Calu3 (cell line): ENCODE measurements around the gene CCL16. TPM values are rescaled to one million over a fixed set of nuclear protein-coding genes. Genes with fewer than 3 reads are reported as not detected.
"Not testable (repeated sequence)": the region's sequence is repeated elsewhere in the genome, so short reads cannot be mapped to it uniquely, and the experiment has no call there.

ENCODE experiments used
- BruUV-seq: library from RNA; stranded (reverse); fragments of 400-500 nt; replicated peaks from 2 replicates; lab custom pipeline; 2021; lab: Mats Ljungman, UMichigan
- CTCF ChIA-PET: fragments of 300-600 bp; sonication (Branson Sonifier 250); formaldehyde crosslinking; loops from one replicate; lab custom pipeline; 2022; ENCODE audit warnings: antibody characterized with exemption; lab: Charles Lee
- DNase-seq: peaks from one replicate; pipeline ENCODE4 v3.0.0; 2022
- H3K27ac Mint-ChIP-seq: one replicate; pipeline ENCODE4 v1.8.0; 2022; ENCODE audit warnings: mixed read lengths; ENCODE audit not compliant: unreplicated experiment
- H3K27me3 Mint-ChIP-seq: one replicate; pipeline ENCODE4 v1.8.0; 2022; ENCODE audit warnings: mixed read lengths; ENCODE audit not compliant: unreplicated experiment
- H3K36me3 Mint-ChIP-seq: one replicate; pipeline ENCODE4 v1.8.0; 2022; ENCODE audit warnings: mild to moderate bottlenecking, moderate library complexity, mixed read lengths; ENCODE audit not compliant: insufficient read depth, unreplicated experiment
- H3K4me1 Mint-ChIP-seq: one replicate; pipeline ENCODE4 v1.8.0; 2022; ENCODE audit warnings: mild to moderate bottlenecking, low read depth, mixed read lengths; ENCODE audit not compliant: unreplicated experiment
- H3K4me3 Mint-ChIP-seq: one replicate; pipeline ENCODE4 v1.8.0; 2022; ENCODE audit warnings: mild to moderate bottlenecking, low read depth, moderate library complexity, mixed read lengths; ENCODE audit not compliant: unreplicated experiment
- H3K9me3 Mint-ChIP-seq: one replicate; pipeline ENCODE4 v1.8.0; 2022; ENCODE audit warnings: low read depth, mixed read lengths; ENCODE audit not compliant: unreplicated experiment
- CTCF ChIP-seq: fragments of 200-600 bp; IDR thresholded peaks from one replicate; pipeline ENCODE4 v1.8.0; 2022; ENCODE audit warnings: antibody characterized with exemption; ENCODE audit not compliant: unreplicated experiment
- intact Hi-C: fragments of 100-400 bp; cut with micrococcal nuclease; formaldehyde crosslinking; loops from one replicate; pipeline ENCODE4 v1.10.0; 2022; ENCODE audit not compliant: unreplicated experiment
- total RNA-seq: library from RNA; stranded (reverse); gene quantifications from 2 replicates; pipeline ENCODE4 v1.2.3, GENCODE V29; 2022

Gene CCL16
- total RNA-seq, 1 experiment from 2014 or later: not detected

DNA sequence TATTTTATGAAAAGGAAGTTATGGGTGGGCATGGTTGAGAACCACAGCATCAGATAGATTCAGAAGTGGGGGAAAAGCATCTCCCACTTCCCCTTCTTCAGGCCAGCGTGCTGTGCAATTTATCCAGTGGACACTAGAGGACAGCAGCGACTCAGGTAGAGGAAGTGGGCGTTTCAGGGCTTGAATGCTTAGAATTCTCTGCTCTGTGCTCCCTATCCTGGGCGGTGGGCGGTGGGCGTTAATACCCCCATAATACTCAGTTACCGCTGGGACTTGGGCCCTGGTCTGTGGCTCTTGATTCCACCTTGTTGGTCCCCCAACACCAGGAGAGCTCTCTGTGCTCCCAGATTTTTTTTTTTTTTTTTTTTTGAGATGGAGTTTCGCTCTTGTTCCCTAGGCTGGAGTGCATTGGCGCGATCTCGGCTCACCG is 34.1 kb downstream of the CCL16 start:
- no peak overlapping the region for H3K27ac Mint-ChIP-seq
- TF ChIP-seq CTCF: peak; percentile 62
- no peaks in the 10 kb centered on the region for H3K9me3 Mint-ChIP-seq
- BruUV-seq: no TSS peak
- no peak overlapping the region for H3K4me3 Mint-ChIP-seq
- intact Hi-C loops: no loop called here
- H3K27me3 Mint-ChIP-seq: peaks cover 33% of the 10 kb centered on the region
- no peaks in the 10 kb centered on the region for H3K4me1 Mint-ChIP-seq
- H3K36me3 Mint-ChIP-seq: no peaks in the 10 kb centered on the region
- peak; percentile 65 for DNase-seq
- CTCF ChIA-PET: interaction anchor here (0.7 kb wide), 1 partner anchor 184 kb away, joined by 3 read pairs; no protein-coding TSS in a partner anchor

GRCh38 chr17:35944151-35944550 is 37.1 kb downstream of the CCL16 start:
- H3K36me3 Mint-ChIP-seq: no peaks in the 10 kb centered on the region
- no peak overlapping the region for H3K4me3 Mint-ChIP-seq
- peaks cover 21% of the 10 kb centered on the region for H3K27me3 Mint-ChIP-seq
- CTCF ChIA-PET: no interaction called here
- H3K27ac Mint-ChIP-seq: no peak overlapping the region
- no peak for TF ChIP-seq CTCF
- DNase-seq: no peak
- intact Hi-C loops: no loop called here
- no peaks in the 10 kb centered on the region for H3K4me1 Mint-ChIP-seq
- BruUV-seq: no TSS peak
- H3K9me3 Mint-ChIP-seq: no peaks in the 10 kb centered on the region

- no peak within 1 kb of the TSS for H3K4me3 Mint-ChIP-seq
- H3K36me3 Mint-ChIP-seq: no peaks in the 10 kb centered on the region
- H3K4me1 Mint-ChIP-seq: no peaks in the 10 kb centered on the region
- TF ChIP-seq CTCF: no peak
- no peak for DNase-seq
- no peak within 1 kb of the TSS for H3K27ac Mint-ChIP-seq
- no peaks in the 10 kb centered on the region for H3K9me3 Mint-ChIP-seq
- intact Hi-C loops: no loop called here
- BruUV-seq: no TSS peak
- peaks cover 27% of the 10 kb centered on the region for H3K27me3 Mint-ChIP-seq
- CTCF ChIA-PET: no interaction called here
Measured at GRCh38 chr17:35943537-35943936, 37.8 kb downstream of the CCL16 start, which contains the start of gene LYZL6. Gene LYZL6, minus strand, starts transcription at chr17:35943713. Its CDS starts 4,357 bp downstream, at chr17:35939356.

GRCh38 chr17:35942588-35943186 is 38.6 kb downstream of the CCL16 start:
- CTCF ChIA-PET: no interaction called here
- no peak overlapping the region for H3K4me3 Mint-ChIP-seq
- H3K4me1 Mint-ChIP-seq: no peaks in the 10 kb centered on the region
- no peaks in the 10 kb centered on the region for H3K36me3 Mint-ChIP-seq
- no peaks in the 10 kb centered on the region for H3K9me3 Mint-ChIP-seq
- BruUV-seq: no TSS peak
- intact Hi-C loops: no loop called here
- TF ChIP-seq CTCF: no peak
- peaks cover 36% of the 10 kb centered on the region for H3K27me3 Mint-ChIP-seq
- no peak for DNase-seq
- no peak overlapping the region for H3K27ac Mint-ChIP-seq

GRCh38 chr17:35938492-35938891 is 42.8 kb downstream of the CCL16 start:
- H3K4me1 Mint-ChIP-seq, intact Hi-C loops, H3K27ac Mint-ChIP-seq, BruUV-seq, H3K4me3 Mint-ChIP-seq, H3K36me3 Mint-ChIP-seq, DNase-seq, H3K9me3 Mint-ChIP-seq: not testable (repeated sequence)
- CTCF ChIA-PET: interaction anchor here (0.7 kb wide), 1 partner anchor 657 kb away, joined by 3 read pairs; no protein-coding TSS in a partner anchor
- H3K27me3 Mint-ChIP-seq: peaks cover 45% of the 10 kb centered on the region
